Activated B cell treated with CpG ODN at 0.5 μM for 24 hours (primary cell): Measurements from ENCODE around the gene TIMP2. TPM values are rescaled to one million over a fixed set of nuclear protein-coding genes. Genes with fewer than 3 reads are reported as not detected.

Source experiments
- ATAC-seq: fragments of 200-7000 bp; cut with Tn5 transposase; one replicate; pipeline ENCODE4 v1.10.0; 2021; ENCODE audit warnings: low read depth, mild to moderate bottlenecking, moderate library complexity
- CTCF ChIA-PET: fragments of 350-600 bp; sonication (Branson Sonifier 250); formaldehyde crosslinking; loops from one replicate; lab custom pipeline; 2021; ENCODE audit warnings: antibody characterized with exemption; lab: Charles Lee
- POLR2A ChIA-PET: fragments of 350-600 bp; sonication (Branson Sonifier 250); formaldehyde crosslinking; loops from one replicate; lab custom pipeline; 2021; ENCODE audit warnings: antibody characterized with exemption; lab: Charles Lee
- DNase-seq: peaks from one replicate; pipeline ENCODE4 v3.0.0; 2022
- H3K27ac Mint-ChIP-seq: one replicate; pipeline ENCODE4 v1.8.0; 2020; ENCODE audit warnings: mixed read lengths
- H3K27me3 Mint-ChIP-seq: one replicate; pipeline ENCODE4 v1.8.0; 2021; ENCODE audit warnings: mixed read lengths
- H3K36me3 Mint-ChIP-seq: one replicate; pipeline ENCODE4 v1.8.0; 2021; ENCODE audit warnings: low read depth, mixed read lengths
- H3K4me1 Mint-ChIP-seq: one replicate; pipeline ENCODE4 v1.8.0; 2021; ENCODE audit warnings: mixed read lengths
- H3K4me3 Mint-ChIP-seq: one replicate; pipeline ENCODE4 v1.8.0; 2020; ENCODE audit warnings: mild to moderate bottlenecking, mixed read lengths
- H3K9me3 Mint-ChIP-seq: one replicate; pipeline ENCODE4 v1.8.0; 2020; ENCODE audit warnings: mixed read lengths
- CTCF ChIP-seq: fragments of 200-600 bp; IDR thresholded peaks from one replicate; pipeline ENCODE4 v1.8.0; 2022; ENCODE audit warnings: antibody characterized with exemption, mild to moderate bottlenecking
- intact Hi-C: fragments of 100-400 bp; cut with micrococcal nuclease; formaldehyde crosslinking; loops from one replicate; pipeline ENCODE4 v1.15.1; 2024
- total RNA-seq: library from RNA; stranded (reverse); gene quantifications from 2 replicates; pipeline ENCODE4 v1.2.3, GENCODE V29; 2022

The TIMP2 gene
- total RNA-seq, 1 donor from 2014 or later = 4.2 TPM

- Mint-ChIP-seq H3K27ac (no peak overlapping the region), H3K4me3 (no peak overlapping the region), H3K27me3 (no peaks in the 10 kb centered on the region), H3K4me1 (peaks cover 8% of the 10 kb centered on the region), H3K36me3 (peaks cover 95% of the 10 kb centered on the region), H3K9me3 (no peaks in the 10 kb centered on the region)
- DNase-seq (no peak), ATAC-seq (no peak)
- TF ChIP-seq CTCF = no peak
- intact Hi-C loops = no loop called here
- ChIA-PET POLR2A (interaction anchor here (0.7 kb wide), 1 partner anchor 108 kb away, joined by 4 read pairs; no protein-coding TSS in a partner anchor), CTCF (interaction anchor here (1.1 kb wide), 1 partner anchor 40 kb away, joined by 3 read pairs; no protein-coding TSS in a partner anchor)
Measured at GRCh38 chr17:78826421-78826820, 98.8 kb downstream of the TIMP2 start.

- Mint-ChIP-seq H3K4me3 (no peak overlapping the region), H3K4me1 (peaks cover 8% of the 10 kb centered on the region), H3K27ac (no peak overlapping the region), H3K36me3 (peaks cover 97% of the 10 kb centered on the region), H3K9me3 (no peaks in the 10 kb centered on the region), H3K27me3 (no peaks in the 10 kb centered on the region)
- intact Hi-C loops = no loop called here
- no peak for TF ChIP-seq CTCF
- DNase-seq (no peak), ATAC-seq (no peak)
- CTCF ChIA-PET = no interaction called here
- POLR2A ChIA-PET = interaction anchor here (0.7 kb wide), 1 partner anchor 107 kb away, joined by 4 read pairs; no protein-coding TSS in a partner anchor
Measured at GRCh38 chr17:78825696-78826095, 99.5 kb downstream of the TIMP2 start.

- no peak for ATAC-seq
- CTCF ChIA-PET = no interaction called here
- Mint-ChIP-seq H3K9me3 (no peaks in the 10 kb centered on the region), H3K27ac (no peak overlapping the region), H3K4me1 (peaks cover 12% of the 10 kb centered on the region), H3K27me3 (no peaks in the 10 kb centered on the region), H3K36me3 (peaks cover 95% of the 10 kb centered on the region), H3K4me3 (no peak overlapping the region)
- POLR2A ChIA-PET = no interaction called here
- intact Hi-C loops = no loop called here
- no peak for DNase-seq
- TF ChIP-seq CTCF = no peak
Measured at GRCh38 chr17:78824240-78824639, 100.9 kb downstream of the TIMP2 start.

- ChIA-PET POLR2A (no interaction called here), CTCF (no interaction called here)
- Mint-ChIP-seq H3K9me3 (no peaks in the 10 kb centered on the region), H3K4me1 (peaks cover 20% of the 10 kb centered on the region), H3K27ac (no peak overlapping the region), H3K4me3 (no peak overlapping the region), H3K36me3 (peaks cover 96% of the 10 kb centered on the region), H3K27me3 (no peaks in the 10 kb centered on the region)
- no peak for DNase-seq
- intact Hi-C loops = no loop called here
- no peak for TF ChIP-seq CTCF
- ATAC-seq = no peak
Measured at GRCh38 chr17:78823282-78824046, 101.7 kb downstream of the TIMP2 start.

- H3K4me1 Mint-ChIP-seq = peaks cover 21% of the 10 kb centered on the region
- H3K27me3 Mint-ChIP-seq = no peaks in the 10 kb centered on the region
- no peaks in the 10 kb centered on the region for H3K9me3 Mint-ChIP-seq
- intact Hi-C loops = no loop called here
- ChIA-PET CTCF (no interaction called here), POLR2A (no interaction called here)
- no peak overlapping the region for H3K27ac Mint-ChIP-seq
- ATAC-seq (no peak), DNase-seq (no peak)
- H3K4me3 Mint-ChIP-seq = no peak overlapping the region
- TF ChIP-seq CTCF = no peak
- peaks cover 95% of the 10 kb centered on the region for H3K36me3 Mint-ChIP-seq
Measured at GRCh38 chr17:78822552-78822951, 102.6 kb downstream of the TIMP2 start.
